GM21529 (cell line): ENCODE results near the gene RMDN3.
A peak's percentile ranks its signal among the peaks of the same experiment; 100 is the strongest.

Source experiments
- ATAC-seq: cut with Tn5 transposase; IDR thresholded peaks from one replicate; pipeline ENCODE4 v1.9.1; 2021; ENCODE audit not compliant: unreplicated experiment

RMDN3 gene

DNA sequence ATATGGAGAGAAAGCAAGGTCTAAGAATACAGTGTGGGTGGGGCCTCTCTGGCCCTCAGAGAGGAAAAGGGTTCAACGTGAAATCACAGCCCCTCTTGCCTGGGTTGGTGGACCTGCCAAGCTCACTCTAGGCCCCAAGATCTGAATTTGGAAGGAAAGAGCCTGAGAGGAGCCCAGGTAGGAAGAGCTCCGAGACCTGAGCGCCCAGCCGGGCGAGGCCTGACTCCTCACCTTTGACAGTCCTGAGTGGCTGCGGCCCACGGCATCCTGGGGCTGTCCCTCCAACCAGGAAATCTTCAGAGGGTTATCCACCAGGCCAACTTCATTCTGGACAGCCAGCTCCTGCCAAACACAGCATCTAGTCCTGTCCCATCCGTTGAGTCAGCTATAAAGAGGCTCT lies 18.4 kb upstream of the RMDN3 start:
- ATAC-seq: no peak

DNA sequence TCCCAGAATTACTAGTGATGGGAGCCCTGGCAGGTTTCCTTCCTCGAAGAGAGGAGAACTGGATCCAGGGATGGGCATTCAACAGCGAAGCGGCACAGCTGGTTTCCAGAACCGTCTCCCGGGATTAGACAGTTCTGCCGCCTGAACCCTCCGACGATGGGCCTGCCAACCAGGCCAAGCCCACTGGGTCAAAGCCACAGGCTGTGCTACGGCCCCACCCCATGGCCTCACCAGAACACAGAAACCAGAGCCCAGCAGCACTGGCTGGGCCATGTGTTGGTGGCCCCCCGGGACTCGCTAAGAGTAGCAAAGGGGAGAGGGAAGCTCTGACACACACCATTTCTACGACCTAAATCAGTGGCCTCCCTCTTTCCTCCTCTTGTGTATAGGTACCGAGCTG lies 17.0 kb upstream of the RMDN3 start:
- no peak for ATAC-seq

DNA sequence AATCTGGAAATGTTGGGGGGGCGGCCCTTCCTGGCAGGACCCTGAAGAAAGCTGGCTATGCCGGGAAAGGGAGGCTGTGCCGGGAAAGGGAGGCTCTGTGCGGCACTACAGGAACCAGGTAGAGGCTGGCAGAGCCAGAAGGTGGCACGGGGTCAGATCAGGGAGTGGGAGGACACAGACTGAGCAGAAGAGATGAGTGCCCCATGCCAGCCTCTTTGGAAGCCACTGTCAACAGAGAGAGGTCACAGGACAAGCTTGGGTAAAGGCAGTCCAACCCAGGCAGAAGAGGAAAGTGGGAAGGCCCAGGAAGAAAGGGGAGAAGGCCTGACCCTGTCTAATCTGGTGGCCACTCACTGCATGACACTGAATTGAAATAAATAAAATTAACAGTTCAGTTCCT lies 16.2 kb upstream of the RMDN3 start:
- no peak for ATAC-seq

DNA sequence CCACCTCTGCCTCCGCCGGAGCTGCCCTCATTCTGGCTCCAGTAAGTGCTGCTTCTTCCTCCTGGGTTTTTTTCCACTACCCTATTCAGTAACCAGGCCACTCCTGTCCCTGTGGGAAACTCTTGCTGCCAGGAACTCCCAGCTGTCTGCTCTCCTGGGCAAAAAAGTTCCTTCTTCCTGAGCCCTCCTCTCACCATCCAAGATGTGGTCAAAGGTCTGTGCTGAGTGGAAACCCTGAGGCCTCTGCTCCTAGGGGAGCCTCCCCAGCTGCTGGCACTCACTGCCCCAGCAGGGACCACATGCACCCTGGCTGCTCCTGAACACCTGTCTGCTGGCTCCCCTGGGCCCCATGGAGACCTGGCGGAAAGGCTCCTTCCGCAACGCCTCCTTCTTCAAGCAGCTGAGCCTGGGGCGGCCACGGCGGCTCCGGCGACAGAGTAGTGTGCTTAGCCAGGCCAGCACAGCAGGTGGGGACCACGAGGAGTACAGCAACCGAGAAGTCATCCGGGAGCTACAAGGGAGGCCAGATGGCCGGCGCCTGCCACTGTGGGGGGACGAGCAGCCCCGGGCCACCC lies 15.2 kb upstream of the RMDN3 start:
- no peak for ATAC-seq

DNA sequence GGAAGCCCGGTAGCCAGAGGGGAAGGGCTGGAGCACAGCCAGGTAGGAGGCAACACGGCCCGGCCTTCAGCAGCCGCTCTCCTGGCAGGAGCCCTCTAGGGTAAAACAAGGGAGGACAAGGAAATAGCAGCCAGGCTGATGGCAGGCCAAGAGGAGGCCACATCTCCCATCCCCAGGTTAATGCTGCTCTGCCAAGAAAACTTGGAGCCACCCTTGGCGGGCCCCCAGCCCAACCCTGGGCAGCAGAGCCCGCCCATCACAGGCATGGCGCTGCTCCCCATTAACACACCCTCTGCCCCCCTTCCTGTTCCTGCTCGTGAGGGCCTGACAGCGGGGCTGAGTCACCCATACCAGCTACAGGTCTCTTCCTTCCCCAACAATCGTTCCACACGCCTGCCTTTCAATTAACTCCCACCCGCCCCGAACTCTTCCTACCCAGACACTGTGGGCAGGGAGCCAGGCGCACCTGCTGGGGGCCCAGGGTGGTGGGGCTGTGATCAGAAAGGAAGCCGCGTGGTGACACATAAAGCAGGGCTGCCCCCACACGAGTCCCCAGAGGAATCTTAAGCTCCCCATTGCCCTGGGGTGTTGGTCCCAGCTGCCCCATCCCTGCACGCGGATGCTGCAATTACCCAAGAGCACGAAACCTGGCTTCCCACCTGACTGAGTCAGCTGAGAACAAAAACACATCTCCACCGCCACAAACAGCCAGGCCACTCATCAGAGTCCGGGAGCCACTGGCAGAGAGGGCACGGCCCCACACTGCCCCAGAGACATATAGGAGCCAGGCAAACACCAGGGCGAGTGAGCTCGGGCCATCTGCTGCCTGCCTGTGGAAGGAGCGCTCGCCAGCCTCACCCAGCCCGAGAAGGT lies 14.5 kb upstream of the RMDN3 start, which contains the start of gene C15orf62:
Gene C15orf62 (plus strand): TSS at position 707 of the 873 bp plus-strand sequence. CDS start 516 bp downstream, outside the sequence.
- ATAC-seq: peak; percentile 53

DNA sequence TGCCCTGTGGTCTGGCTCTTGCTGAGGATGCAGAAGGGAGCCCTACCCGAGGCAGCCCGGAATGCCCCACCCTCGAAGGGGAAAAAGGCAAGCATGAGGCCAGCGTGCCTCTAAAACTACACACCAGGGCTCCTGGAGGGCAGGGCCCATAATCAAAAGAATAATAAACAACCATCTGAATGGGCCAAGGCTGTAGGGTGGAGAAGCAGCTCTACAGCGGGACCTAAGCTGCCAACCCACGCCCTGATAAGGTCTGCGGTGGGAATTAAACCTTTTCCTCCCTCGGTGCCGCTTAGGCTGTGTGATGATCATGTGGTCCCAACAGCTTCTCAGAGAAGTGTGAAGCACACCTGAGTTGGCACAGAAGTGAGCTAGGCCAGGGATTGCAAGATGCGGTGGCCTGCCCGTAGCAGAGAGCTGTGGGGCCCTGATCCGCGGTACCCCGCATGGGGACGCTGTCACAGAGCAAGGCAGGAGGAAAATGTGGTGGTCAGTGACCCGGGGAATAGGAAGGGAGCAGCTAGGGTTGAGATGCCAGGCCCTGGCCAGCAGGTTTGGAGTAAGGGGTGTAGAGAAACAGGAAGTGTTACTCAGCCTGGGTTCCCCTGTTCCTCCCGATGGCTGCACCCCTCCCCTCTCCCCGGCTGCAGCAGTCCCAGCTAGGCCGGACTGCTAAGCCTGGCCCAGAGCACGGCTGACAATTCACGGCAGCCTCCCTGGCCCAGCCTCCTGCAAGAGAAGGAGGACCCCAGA lies 13.6 kb upstream of the RMDN3 start:
- no peak for ATAC-seq

DNA sequence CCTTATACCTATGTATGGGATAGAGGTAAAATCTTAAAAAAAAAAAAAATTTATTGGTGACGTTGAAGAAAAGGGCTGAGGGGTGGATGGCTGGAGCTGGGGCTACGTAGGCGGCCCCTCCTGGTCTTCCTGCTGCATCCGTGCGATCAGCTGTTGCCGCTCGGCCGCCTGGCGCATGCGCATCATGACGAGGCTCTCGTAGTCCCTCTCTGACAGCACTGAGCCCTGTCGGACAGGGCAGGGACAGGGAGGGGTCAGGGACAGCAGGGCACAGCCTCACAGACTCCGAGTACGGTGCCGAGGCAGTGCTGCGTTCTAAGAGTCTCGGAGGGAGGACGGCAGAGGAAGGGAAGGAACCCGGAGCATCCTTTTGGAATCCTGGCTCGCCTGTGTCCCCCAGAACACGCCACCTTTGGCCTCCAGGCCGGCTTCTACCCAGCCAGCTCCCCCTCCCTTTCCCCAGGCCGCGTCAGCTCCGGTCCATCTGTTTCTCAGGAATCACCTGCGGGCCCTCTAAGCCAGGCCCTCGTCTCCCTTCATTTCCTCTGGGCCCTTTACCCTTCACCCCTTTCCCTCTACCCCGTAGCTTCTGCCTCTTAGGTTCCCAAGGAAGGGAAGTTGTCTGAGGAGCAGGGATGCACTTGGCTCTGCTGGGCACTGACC lies 12.9 kb upstream of the RMDN3 start:
- ATAC-seq: no peak

DNA sequence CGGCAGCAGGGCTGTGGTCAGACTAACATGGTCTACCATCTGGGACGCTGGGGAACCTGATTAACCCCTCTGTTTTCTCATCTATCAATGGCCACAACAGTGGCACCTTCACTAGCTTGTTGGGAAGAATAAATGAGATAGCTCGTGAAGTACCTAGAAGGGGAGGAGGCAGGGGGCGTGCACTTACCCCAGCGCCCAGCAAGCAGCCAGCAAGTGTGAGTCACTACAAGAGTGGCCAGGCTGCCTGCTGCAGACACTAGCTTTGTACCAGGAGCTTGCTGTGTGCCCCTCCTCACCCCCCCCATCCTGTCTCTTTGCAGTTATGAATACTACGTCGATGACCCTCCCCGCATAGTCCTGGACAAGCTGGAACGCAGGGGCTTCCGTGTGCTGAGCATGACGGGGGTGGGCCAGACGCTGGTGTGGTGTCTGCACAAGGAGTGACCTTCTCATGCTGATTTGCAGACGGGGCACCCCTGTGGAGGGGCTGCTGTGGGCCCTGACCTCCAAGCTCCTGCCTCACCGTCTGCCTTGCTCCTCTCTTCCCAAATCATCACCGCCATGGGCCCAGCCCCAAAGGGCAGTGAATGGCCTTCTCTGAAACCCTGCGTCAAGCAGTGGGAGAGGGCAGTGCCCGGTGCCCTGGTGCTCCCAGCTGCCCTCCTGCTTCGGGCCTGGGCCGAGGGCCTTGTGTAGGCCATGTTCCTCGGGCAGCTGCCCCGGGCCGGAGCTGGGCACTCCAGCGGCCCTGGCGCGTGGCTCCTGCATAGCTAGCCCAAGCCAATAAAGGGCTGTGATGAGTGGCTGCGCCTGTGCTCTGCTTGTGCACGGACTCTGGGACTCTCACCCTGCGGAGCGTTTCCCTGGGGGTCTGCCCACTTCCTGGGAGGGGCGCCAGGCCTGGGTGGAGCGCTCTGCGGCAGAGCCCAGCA lies 12.1 kb upstream of the RMDN3 start:
- ATAC-seq: no peak

DNA sequence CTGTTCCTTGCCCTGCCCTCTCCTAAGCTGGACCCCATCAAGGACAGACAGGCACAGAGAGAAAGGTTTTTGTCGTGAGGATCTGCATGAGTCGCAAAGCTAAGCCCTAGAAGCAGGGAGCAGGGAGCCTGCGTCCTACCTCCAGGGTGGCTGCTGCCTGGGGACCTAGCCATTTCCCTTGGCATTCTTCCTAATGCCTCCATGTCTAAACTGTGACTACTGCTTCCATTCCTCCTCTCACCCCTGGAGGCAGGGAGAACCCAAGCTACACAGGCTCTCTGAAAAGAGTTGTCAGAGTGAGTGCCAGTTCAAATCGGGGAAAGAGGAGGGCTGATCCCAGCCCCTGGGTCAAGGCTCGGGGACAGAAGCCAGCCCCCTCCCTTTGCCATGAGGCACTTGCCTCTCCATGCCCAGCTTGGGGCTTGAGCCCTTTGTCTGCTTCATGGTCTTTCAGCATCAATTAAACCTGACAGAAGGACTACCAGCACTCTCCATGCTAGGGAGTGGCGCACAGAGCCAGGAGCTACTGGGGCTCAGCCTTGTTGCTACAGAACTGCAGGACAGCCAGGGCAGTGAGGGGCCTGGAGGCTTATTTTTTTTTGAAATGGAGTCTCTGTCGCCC lies 11.3 kb upstream of the RMDN3 start:
- no peak for ATAC-seq

DNA sequence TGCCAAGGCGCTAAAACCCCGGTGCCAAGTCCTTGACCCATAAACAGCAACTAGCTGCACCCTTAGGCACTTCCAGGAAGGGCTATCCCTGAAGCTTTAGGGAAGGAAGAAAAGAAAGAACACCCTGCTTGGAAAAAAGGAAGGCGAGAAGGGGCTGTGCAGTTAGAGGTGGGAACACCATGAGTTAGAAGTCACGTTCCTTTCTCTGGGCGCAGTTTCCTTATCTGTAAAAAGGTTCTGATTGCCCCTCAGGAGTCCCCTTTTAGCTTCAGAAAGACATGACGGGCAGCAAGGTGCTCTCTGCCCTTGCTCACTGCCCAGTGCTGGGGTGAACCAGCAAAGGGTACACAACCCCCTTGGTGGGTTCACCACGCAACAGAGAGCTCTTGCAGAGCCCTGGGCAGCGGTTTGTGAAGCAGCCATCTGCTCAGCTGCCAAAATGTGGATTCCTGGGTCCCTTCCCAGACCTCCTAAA lies 9.6 kb upstream of the RMDN3 start:
- no peak for ATAC-seq

DNA sequence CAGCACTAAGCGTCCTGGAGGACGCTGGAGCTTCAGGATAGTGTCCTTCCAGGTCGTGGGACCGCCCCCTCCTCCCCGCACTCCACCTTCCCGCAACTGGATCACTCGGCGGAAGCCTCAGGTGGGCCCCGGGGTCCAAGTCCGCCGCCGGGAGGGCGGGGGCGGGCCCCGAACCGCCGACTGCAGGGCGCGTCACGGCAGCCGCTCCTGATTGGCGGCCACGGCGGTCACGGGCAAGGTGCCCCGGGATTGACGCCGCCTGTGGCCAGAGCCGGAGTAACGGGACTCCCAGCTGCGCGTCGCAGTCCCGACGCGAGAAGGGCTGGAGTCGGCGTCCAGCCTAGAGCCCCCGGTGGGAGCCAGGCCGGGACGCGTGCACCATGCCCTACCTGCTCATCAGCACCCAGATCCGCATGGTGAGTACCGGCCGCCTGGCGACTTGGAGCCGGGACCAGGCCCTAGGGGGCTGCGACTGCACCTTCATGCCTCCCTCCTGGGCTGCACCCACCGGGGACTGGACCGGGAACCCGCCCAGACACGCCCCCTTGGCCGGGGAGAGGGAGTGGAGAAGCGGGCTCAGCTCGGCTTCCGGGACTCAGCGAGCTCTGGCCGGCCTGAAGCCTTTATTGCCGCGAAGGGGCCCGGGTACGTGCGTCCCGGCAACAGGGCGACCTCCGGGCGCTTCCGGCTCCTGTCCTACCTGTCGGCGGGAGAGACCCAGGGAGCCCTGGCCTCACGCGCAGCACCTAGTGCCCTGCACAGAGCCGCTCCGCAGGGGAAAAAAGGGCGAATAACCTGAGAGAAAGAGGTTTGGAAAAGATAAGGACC lies 9.0 kb upstream of the RMDN3 start, which contains the start of gene GCHFR:
Gene GCHFR (plus strand): TSS at position 268 of the 828 bp plus-strand sequence. CDS start 113 bp downstream, at position 381.
- ATAC-seq: peak; percentile 57

DNA sequence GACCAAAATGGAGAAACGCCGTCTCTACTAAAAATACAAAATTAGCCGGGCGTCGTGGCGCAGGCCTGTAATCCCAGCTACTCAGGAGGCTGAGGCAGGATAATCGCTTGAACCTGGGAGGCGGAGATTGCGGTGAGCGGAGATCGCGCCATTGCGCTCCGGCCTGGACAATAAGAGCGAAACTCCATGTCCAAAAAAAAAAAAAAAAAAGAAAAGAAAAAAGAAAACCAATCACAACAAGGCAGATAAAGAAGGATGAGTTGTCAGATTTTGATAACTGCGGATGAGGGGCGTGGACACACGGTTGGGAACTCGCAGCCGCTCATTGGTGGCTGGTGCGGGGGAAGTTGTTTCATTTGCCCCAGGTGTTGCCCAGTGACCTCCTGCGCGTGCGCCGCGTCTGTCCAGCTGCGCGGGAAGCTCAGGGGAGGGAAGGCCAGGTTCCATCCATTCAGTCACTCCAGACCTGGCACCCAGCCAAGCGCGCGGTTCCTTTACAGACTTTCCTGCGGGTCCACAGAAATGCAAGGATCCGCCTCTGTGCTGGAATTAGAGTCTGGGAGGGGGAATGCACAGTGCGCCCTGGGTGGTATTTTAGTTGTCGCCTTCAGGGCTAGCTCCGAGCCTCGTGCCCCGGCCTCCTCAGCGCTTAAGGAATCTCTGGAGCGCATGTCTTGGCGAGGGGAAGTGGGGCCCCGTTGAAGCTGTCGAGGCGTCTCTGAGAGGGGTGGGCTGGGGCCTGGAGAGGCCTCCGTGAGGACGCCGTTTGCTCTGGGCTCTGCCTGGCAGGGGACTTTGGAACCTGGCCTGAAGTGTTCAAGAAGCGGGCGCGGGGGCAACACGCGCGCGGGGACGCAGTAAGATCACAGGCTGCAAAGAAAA lies 8.1 kb upstream of the RMDN3 start:
- ATAC-seq: no peak

DNA sequence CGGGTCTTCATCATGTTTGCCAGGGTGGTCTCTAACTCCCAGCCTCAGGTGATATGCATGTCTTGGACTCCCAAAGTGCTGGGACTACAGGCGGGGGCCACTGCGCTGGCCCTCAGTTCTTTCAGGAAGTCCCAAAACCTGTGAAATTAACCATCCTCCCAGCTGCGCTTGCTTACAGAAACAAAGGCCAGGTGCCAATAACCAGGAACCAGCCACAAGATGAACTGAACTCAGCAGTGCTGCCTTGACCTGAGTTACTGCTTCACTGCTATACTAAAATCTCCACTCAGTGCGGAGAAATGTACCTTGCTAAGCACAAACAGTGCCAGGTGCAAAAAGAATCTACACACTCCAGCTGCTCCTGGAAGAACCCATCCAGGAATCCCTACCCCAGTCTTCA lies 4.9 kb upstream of the RMDN3 start:
- ATAC-seq: no peak

DNA sequence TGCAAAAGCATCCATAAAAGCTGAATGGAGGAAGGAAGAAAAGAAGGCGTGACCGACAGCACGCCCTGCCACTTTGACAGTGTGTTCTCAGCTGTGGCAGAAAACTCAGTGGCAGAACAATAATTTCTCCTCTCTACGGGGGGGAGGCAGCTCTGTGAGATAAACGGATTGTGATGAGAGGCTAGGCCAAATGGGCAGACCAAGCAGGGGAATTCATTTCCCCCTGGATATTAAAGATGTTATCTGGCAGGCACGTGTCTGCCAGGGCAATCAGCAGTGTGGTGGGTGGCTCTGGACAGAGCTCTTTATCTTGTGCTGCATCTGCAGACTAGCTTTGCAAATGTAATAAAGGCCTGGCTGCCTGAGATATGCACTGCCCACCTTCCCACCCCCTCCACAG lies 1.9 kb upstream of the RMDN3 start:
- no peak for ATAC-seq

DNA sequence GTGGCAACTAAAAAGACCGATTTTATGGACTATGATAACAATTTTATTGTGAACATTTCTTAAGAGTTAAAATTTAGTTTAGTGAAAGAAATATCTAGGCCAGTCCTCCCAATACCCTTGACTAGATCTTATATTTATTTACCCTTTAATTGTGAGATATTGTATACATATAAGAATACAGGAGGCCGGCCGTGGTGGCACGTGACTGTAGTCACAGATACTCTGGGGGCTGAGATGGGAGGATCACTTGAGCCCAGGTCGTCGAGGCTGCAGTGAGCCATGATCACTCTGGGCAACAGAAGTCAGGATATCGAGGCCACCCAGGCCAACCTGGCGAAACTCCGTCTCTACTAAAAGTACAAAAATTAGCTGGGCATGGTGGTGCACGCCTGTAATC lies 756 bp upstream of the RMDN3 start:
- no peak for ATAC-seq

DNA sequence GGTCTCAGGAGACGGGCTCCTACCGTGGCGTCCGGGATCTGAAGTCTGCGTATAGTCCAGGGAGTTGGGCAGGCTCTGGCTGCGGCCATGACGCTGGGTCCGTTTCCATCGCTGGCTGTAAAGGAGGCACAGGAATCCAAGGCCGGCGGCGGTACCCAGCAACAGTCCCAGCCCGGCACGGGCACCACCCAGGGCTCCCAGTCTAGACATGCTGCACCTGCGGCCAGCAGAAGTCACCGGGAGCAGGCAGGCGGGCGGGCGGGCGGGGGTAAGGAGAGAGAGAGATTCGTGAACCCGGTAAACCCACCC lies 526 bp downstream of the RMDN3 start:
- ATAC-seq: no peak

DNA sequence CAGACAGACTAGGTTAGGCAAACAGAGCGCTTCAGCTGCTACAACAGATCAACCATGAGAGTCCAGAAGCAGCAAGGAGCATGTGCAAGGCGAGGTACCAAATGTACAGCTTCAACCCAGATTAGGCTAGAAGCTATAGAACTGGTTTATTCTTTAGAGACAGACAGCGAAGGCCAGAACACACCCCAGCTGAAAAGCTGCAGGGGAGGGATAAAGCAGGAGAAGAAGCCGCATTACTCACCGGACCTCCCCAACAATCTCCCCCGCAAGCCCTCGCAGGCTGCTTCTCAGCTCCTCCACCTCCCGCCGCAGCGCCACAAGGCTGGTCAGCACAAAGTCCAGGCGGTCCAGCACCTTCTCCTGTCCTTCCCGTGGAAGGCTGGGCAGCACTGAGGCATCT lies 3.3 kb downstream of the RMDN3 start:
- ATAC-seq: no peak

DNA sequence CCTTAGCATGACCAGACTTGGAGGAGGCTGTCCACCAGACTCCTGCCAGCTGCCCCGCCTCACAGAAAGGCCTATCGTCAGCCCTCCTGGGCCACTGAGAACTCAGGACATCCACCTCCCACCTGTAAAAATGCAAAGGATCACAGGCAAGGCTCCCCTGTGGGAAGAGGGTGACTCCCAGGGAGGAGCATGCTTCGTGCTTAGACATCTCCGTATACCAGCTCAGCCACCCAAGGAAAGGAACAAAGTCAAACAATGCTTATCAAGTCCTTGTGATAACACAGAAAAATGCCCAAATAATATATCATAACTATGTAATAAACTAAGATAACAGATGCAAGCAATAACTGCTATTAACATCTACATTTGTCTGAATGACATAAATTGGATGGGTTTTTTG lies 4.2 kb downstream of the RMDN3 start:
- ATAC-seq: no peak
